K562 (cell line): ENCODE data around the gene DNAJB6. TPM values are rescaled to one million over a fixed set of nuclear protein-coding genes. Genes with fewer than 3 reads are reported as not detected.

ENCODE experiments used
- CREB1 ChIP-seq, 2 experiments: sonication (generic) in 1 of 2; formaldehyde crosslinking in 1 of 2; IDR thresholded peaks; 2 replicates each; pipeline versions ENCODE4 v1.6.1 to v1.8.0; 2012 to 2022; ENCODE audit warnings: inconsistent platforms in 1 of 2, mild to moderate bottlenecking in 1 of 2, missing genetic modification reagents in 1 of 2, moderate library complexity in 1 of 2
- CREM ChIP-seq: IDR thresholded peaks from 2 replicates; pipeline ENCODE4 v1.6.1; 2014; ENCODE audit warnings: antibody characterized with exemption, low read depth
- CXXC5 ChIP-seq: fragments of 250-450 bp; sonication (Bioruptor Pico); IDR thresholded peaks from 2 replicates; pipeline ENCODE4 v1.8.0; 2022; ENCODE audit warnings: inconsistent platforms, mild to moderate bottlenecking, moderate library complexity
- ETV1 ChIP-seq: fragments of 450-650 bp; conservative IDR thresholded peaks from 2 replicates; pipeline ENCODE4 v1.6.1; 2016; ENCODE audit warnings: missing genetic modification characterization, control low read depth, low read depth, missing compliant biosample characterization
- ID3 ChIP-seq, 2 experiments: fragments of 250-450 bp in 1 of 2; fragments of 450-650 bp in 1 of 2; sonication (Bioruptor Pico) in 1 of 2; IDR thresholded peaks; 2 replicates each; pipeline versions ENCODE4 v1.6.1 to v1.8.0; 2016 to 2021; ENCODE audit warnings: mild to moderate bottlenecking in 2 of 2, moderate library complexity in 2 of 2, missing compliant biosample characterization in 1 of 2, missing genetic modification characterization in 1 of 2
- NR4A1 ChIP-seq, 2 experiments: fragments of 250-450 bp in 1 of 2; fragments of 450-650 bp in 1 of 2; sonication (Bioruptor Pico) in 1 of 2; IDR thresholded peaks; 2 replicates each; pipeline versions ENCODE4 v1.4.0 to v1.6.1; 2016 to 2020; ENCODE audit warnings: mild to moderate bottlenecking in 2 of 2, missing compliant biosample characterization in 1 of 2, missing genetic modification characterization in 1 of 2, moderate library complexity in 1 of 2
- RCOR1 ChIP-seq, 2 experiments: IDR thresholded peaks; 2 replicates each; pipeline ENCODE4 v1.6.1; 2012; ENCODE audit warnings: low read depth in 2 of 2, low read length in 2 of 2, borderline replicate concordance in 1 of 2, improper control_type of control experiment in 1 of 2
- SPI1 ChIP-seq: IDR thresholded peaks from 2 replicates; pipeline ENCODE4 v1.6.1; 2011; ENCODE audit warnings: low read depth, low read length, control low read depth, borderline replicate concordance
- STAT6 ChIP-seq: sonication (generic); formaldehyde crosslinking; IDR thresholded peaks from 2 replicates; pipeline ENCODE4 v1.8.1; 2023; ENCODE audit warnings: mild to moderate bottlenecking, missing genetic modification reagents
- ZBED1 ChIP-seq: IDR thresholded peaks from 2 replicates; pipeline ENCODE4 v1.6.1; 2014
- ZNF282 ChIP-seq: sonication (generic); formaldehyde crosslinking; IDR thresholded peaks from 2 replicates; pipeline ENCODE4 v1.8.1; 2023; ENCODE audit warnings: missing genetic modification reagents
- polyA plus RNA-seq, 8 experiments: library from polyadenylated mRNA; depleted of rRNA in 4 of 8; stranded (reverse) in 5 of 8; unstranded in 3 of 8; fragments of >200 nt; fragmentation: Nextera tagmentation in 2 of 8; fragmentation: Illumina TruSeq in 1 of 8; extraction: Ambion mirVana in 2 of 8; extraction: Trizol in 1 of 8; gene quantifications; 2 replicates each; pipeline versions ENCODE4 v1.2.1 to v1.2.3, GENCODE V29; 2011 to 2014; ENCODE audit warnings: inconsistent platforms in 1 of 8, missing spikeins in 1 of 8
- total RNA-seq, 7 experiments: library from RNA; depleted of rRNA in 6 of 7; stranded (reverse); fragments of >200 nt in 6 of 7; fragmentation: Illumina TruSeq in 2 of 7; extraction: Trizol in 2 of 7; gene quantifications; 2 replicates each; pipeline versions ENCODE4 v1.2.1 to v1.2.3, GENCODE V29; 2011 to 2021; ENCODE audit warnings: low replicate concordance in 1 of 7
- TF ChIP-seq, protein P1 (sequence below): IDR thresholded peaks from 2 replicates; pipeline ENCODE4 v1.6.1; 2011; ENCODE audit warnings: borderline replicate concordance, low read depth, mild to moderate bottlenecking, moderate library complexity, low read length; ENCODE audit not compliant: insufficient read depth, poor library complexity, severe bottlenecking
- TF ChIP-seq, protein P2 (sequence below): sonication (generic); formaldehyde crosslinking; IDR thresholded peaks from 2 replicates; pipeline ENCODE4 v1.9.0; 2022; ENCODE audit warnings: mild to moderate bottlenecking, missing genetic modification reagents
- TF ChIP-seq, protein P3 (sequence below): fragments of 250-450 bp; sonication (Bioruptor Pico); IDR thresholded peaks from 2 replicates; pipeline ENCODE4 v1.5.0; 2021
- TF ChIP-seq, protein P4 (sequence below): sonication (generic); formaldehyde crosslinking; IDR thresholded peaks from 2 replicates; pipeline ENCODE4 v1.8.1; 2023; ENCODE audit warnings: mild to moderate bottlenecking, missing genetic modification reagents, moderate library complexity

DNAJB6 gene
- total and polyA plus RNA-seq, 9 of the 15 experiments (the other 6 are each of a cell fraction or from before 2014, with no cell fraction given) = 84.5 to 158 (median 135) TPM

DNA sequence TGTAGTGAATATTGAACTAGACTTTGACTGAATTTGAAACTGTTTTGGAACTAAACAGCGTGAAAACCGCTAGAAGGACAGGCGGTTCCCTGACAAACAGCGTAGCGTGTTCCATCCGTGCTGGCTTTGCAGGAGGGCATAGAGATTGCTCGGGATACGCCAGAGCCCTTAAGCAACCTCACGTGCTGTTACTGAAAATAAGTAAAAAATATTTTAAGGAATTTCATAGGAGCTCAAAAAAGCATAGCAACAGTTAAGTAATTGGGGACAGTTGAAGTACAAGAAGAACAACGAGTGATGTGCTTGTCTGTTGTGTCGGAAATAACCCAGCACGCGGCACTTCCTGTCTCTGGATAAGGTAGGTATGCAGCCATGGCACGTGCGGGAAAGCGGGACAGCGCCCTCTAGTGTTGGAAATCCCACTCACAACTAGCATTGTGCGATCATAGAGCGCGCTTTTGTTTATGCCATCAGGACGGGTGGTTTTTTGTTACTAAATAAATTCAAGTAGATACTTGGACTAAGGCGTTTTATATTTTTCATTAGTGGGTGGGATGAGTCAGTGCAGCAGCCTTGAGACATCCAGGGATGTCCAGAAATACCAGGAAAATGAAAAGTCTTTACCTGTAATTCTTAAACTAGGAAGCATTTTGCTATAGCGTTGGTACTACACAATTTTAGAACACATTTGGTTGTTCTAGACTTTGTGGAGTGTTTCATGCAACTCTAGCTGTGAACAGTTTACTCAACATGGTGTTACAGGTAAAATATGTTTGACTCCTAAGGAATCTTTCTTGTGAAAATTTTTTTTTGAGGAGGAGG, 50.4 kb downstream of the DNAJB6 start (continued):
- TF ChIP-seq RCOR1 (IDR thresholded peaks at IDR 0.05; ENCODE audit: borderline replicate concordance in 1 of 2, low read depth in 2 of 2, low read length in 2 of 2) (peak in 1 of 2 experiments; percentile 58; a peak in 1 of 4 replicates), ID3 (CRISPR knock-in tag; IDR thresholded peaks at IDR 0.05) (no peak), ID3 (tag; IDR thresholded peaks at IDR 0.05) (no peak), ETV1 (peak; percentile 95), CREM (peak; percentile 79), CXXC5 (CRISPR knock-in tag) (peak; percentile 86), CREB1 (IDR thresholded peaks at IDR 0.05) (no peak), CREB1 (CRISPR knock-in tag; IDR thresholded peaks at IDR 0.05) (0 out of 2 replicates have a peak, but pooled peaks have one; percentile 42), ZNF282 (CRISPR knock-in tag) (no peak), SPI1 (peak; percentile 93), NR4A1 (CRISPR knock-in tag; IDR thresholded peaks at IDR 0.05) (no peak), NR4A1 (tag; IDR thresholded peaks at IDR 0.05) (0 out of 2 replicates have a peak, but pooled peaks have one; percentile 40), ZBED1 (no peak), STAT6 (no peak)
- TF ChIP-seq, protein P1, sequence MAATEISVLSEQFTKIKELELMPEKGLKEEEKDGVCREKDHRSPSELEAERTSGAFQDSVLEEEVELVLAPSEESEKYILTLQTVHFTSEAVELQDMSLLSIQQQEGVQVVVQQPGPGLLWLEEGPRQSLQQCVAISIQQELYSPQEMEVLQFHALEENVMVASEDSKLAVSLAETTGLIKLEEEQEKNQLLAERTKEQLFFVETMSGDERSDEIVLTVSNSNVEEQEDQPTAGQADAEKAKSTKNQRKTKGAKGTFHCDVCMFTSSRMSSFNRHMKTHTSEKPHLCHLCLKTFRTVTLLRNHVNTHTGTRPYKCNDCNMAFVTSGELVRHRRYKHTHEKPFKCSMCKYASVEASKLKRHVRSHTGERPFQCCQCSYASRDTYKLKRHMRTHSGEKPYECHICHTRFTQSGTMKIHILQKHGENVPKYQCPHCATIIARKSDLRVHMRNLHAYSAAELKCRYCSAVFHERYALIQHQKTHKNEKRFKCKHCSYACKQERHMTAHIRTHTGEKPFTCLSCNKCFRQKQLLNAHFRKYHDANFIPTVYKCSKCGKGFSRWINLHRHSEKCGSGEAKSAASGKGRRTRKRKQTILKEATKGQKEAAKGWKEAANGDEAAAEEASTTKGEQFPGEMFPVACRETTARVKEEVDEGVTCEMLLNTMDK = peak; percentile 90
- TF ChIP-seq, protein P2, sequence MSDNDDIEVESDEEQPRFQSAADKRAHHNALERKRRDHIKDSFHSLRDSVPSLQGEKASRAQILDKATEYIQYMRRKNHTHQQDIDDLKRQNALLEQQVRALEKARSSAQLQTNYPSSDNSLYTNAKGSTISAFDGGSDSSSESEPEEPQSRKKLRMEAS = peak; percentile 98
- TF ChIP-seq, protein P3, sequence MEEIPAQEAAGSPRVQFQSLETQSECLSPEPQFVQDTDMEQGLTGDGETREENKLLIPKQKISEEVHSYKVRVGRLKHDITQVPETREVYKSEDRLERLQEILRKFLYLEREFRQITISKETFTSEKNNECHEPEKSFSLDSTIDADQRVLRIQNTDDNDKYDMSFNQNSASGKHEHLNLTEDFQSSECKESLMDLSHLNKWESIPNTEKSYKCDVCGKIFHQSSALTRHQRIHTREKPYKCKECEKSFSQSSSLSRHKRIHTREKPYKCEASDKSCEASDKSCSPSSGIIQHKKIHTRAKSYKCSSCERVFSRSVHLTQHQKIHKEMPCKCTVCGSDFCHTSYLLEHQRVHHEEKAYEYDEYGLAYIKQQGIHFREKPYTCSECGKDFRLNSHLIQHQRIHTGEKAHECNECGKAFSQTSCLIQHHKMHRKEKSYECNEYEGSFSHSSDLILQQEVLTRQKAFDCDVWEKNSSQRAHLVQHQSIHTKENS = no peak
- TF ChIP-seq, protein P4, sequence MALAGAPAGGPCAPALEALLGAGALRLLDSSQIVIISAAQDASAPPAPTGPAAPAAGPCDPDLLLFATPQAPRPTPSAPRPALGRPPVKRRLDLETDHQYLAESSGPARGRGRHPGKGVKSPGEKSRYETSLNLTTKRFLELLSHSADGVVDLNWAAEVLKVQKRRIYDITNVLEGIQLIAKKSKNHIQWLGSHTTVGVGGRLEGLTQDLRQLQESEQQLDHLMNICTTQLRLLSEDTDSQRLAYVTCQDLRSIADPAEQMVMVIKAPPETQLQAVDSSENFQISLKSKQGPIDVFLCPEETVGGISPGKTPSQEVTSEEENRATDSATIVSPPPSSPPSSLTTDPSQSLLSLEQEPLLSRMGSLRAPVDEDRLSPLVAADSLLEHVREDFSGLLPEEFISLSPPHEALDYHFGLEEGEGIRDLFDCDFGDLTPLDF (CRISPR knock-in tag) = no peak
